GM12892 (cell line): ENCODE results near the gene STRN4.

Source experiments
- POLR2A ChIP-seq: IDR thresholded peaks from 2 replicates; pipeline ENCODE4 v1.6.1; 2011; ENCODE audit warnings: low read depth, low read length, control low read depth
- POLR2AphosphoS5 ChIP-seq: IDR thresholded peaks from 2 replicates; pipeline ENCODE4 v1.6.1; 2011; ENCODE audit warnings: low read depth, low read length, control low read depth

- TF ChIP-seq POLR2A (peak; percentile 31; the same call in 1 of the 2 replicates), POLR2AphosphoS5 (0 out of 2 replicates have a peak, but pooled peaks have one; percentile 30)
Measured at GRCh38 chr19:46784262-46785053, 38.2 kb upstream of the STRN4 start.
